Calu3 (cell line): ENCODE results near the gene MIPOL1. TPM values are rescaled to one million over a fixed set of nuclear protein-coding genes. Genes with fewer than 3 reads are reported as not detected.
"Not testable (repeated sequence)": the region's sequence is repeated elsewhere in the genome, so short reads cannot be mapped to it uniquely, and the experiment has no call there.

Experiments
- BruUV-seq: library from RNA; stranded (reverse); fragments of 400-500 nt; replicated peaks from 2 replicates; lab custom pipeline; 2021; lab: Mats Ljungman, UMichigan
- CTCF ChIA-PET: fragments of 300-600 bp; sonication (Branson Sonifier 250); formaldehyde crosslinking; loops from one replicate; lab custom pipeline; 2022; ENCODE audit warnings: antibody characterized with exemption; lab: Charles Lee
- DNase-seq: peaks from one replicate; pipeline ENCODE4 v3.0.0; 2022
- H3K27ac Mint-ChIP-seq: one replicate; pipeline ENCODE4 v1.8.0; 2022; ENCODE audit warnings: mixed read lengths; ENCODE audit not compliant: unreplicated experiment
- H3K27me3 Mint-ChIP-seq: one replicate; pipeline ENCODE4 v1.8.0; 2022; ENCODE audit warnings: mixed read lengths; ENCODE audit not compliant: unreplicated experiment
- H3K36me3 Mint-ChIP-seq: one replicate; pipeline ENCODE4 v1.8.0; 2022; ENCODE audit warnings: mild to moderate bottlenecking, moderate library complexity, mixed read lengths; ENCODE audit not compliant: insufficient read depth, unreplicated experiment
- H3K4me1 Mint-ChIP-seq: one replicate; pipeline ENCODE4 v1.8.0; 2022; ENCODE audit warnings: mild to moderate bottlenecking, low read depth, mixed read lengths; ENCODE audit not compliant: unreplicated experiment
- H3K4me3 Mint-ChIP-seq: one replicate; pipeline ENCODE4 v1.8.0; 2022; ENCODE audit warnings: mild to moderate bottlenecking, low read depth, moderate library complexity, mixed read lengths; ENCODE audit not compliant: unreplicated experiment
- H3K9me3 Mint-ChIP-seq: one replicate; pipeline ENCODE4 v1.8.0; 2022; ENCODE audit warnings: low read depth, mixed read lengths; ENCODE audit not compliant: unreplicated experiment
- intact Hi-C: fragments of 100-400 bp; cut with micrococcal nuclease; formaldehyde crosslinking; loops from one replicate; pipeline ENCODE4 v1.10.0; 2022; ENCODE audit not compliant: unreplicated experiment
- total RNA-seq: library from RNA; stranded (reverse); gene quantifications from 2 replicates; pipeline ENCODE4 v1.2.3, GENCODE V29; 2022
- TF ChIP-seq, protein P1 (sequence below): fragments of 200-600 bp; IDR thresholded peaks from one replicate; pipeline ENCODE4 v1.8.0; 2022; ENCODE audit warnings: antibody characterized with exemption; ENCODE audit not compliant: unreplicated experiment

Gene MIPOL1
- total RNA-seq, 1 experiment from 2014 or later, result 27.2 TPM

GRCh38 chr14:37181441-37181840, 16.3 kb upstream of the MIPOL1 start:
- Mint-ChIP-seq H3K27me3 (no peaks in the 10 kb centered on the region), H3K27ac (no peak overlapping the region), H3K36me3 (no peaks in the 10 kb centered on the region), H3K9me3 (no peaks in the 10 kb centered on the region), H3K4me1 (no peaks in the 10 kb centered on the region), H3K4me3 (no peak overlapping the region)
- intact Hi-C loops, result no loop called here
- TF ChIP-seq, protein P1, sequence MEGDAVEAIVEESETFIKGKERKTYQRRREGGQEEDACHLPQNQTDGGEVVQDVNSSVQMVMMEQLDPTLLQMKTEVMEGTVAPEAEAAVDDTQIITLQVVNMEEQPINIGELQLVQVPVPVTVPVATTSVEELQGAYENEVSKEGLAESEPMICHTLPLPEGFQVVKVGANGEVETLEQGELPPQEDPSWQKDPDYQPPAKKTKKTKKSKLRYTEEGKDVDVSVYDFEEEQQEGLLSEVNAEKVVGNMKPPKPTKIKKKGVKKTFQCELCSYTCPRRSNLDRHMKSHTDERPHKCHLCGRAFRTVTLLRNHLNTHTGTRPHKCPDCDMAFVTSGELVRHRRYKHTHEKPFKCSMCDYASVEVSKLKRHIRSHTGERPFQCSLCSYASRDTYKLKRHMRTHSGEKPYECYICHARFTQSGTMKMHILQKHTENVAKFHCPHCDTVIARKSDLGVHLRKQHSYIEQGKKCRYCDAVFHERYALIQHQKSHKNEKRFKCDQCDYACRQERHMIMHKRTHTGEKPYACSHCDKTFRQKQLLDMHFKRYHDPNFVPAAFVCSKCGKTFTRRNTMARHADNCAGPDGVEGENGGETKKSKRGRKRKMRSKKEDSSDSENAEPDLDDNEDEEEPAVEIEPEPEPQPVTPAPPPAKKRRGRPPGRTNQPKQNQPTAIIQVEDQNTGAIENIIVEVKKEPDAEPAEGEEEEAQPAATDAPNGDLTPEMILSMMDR, result no peak
- CTCF ChIA-PET, result no interaction called here
- no TSS peak for BruUV-seq
- DNase-seq, result no peak

- H3K36me3 Mint-ChIP-seq, H3K4me1 Mint-ChIP-seq, H3K27me3 Mint-ChIP-seq, H3K9me3 Mint-ChIP-seq, intact Hi-C loops, H3K4me3 Mint-ChIP-seq, CTCF ChIA-PET, BruUV-seq, DNase-seq, H3K27ac Mint-ChIP-seq: not testable (repeated sequence)
Measured at GRCh38 chr14:37184520-37184919, 13.2 kb upstream of the MIPOL1 start.

DNA sequence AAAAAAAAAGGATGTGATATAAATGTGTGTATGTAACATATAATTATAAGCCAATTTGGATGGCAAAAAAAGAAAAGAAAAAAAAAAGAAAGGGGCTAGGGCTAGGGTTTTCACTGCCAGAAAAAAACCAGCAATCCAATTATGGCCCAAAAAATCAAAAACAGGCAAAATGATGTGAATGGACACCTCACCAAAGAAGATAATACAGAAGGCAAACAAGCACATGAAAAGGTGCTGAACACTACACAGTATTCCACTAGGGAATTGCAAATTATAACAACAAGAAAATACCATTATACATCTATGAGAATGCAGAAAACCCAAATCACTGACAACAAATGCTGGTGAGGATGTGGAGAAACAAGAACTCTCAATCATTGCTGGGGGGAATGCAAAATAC, 12.1 kb upstream of the MIPOL1 start:
- Mint-ChIP-seq H3K4me3 (no peak overlapping the region), H3K9me3 (no peaks in the 10 kb centered on the region), H3K36me3 (no peaks in the 10 kb centered on the region), H3K27ac (no peak overlapping the region), H3K4me1 (no peaks in the 10 kb centered on the region), H3K27me3 (no peaks in the 10 kb centered on the region)
- BruUV-seq, result no TSS peak
- no peak for DNase-seq
- TF ChIP-seq, protein P1, result no peak
- intact Hi-C loops, result no loop called here
- CTCF ChIA-PET, result no interaction called here

GRCh38 chr14:37186865-37187264, 10.9 kb upstream of the MIPOL1 start:
- no TSS peak for BruUV-seq
- H3K9me3 Mint-ChIP-seq, result no peaks in the 10 kb centered on the region
- CTCF ChIA-PET, result interaction anchor here (0.7 kb wide), 1 partner anchor 96 kb away, joined by 7 read pairs; no protein-coding TSS in a partner anchor
- H3K36me3 Mint-ChIP-seq, result no peaks in the 10 kb centered on the region
- DNase-seq, result no peak
- H3K27ac Mint-ChIP-seq, result no peak overlapping the region
- intact Hi-C loops, result no loop called here
- H3K4me3 Mint-ChIP-seq, result no peak overlapping the region
- TF ChIP-seq, protein P1, result no peak
- H3K4me1 Mint-ChIP-seq, result no peaks in the 10 kb centered on the region
- no peaks in the 10 kb centered on the region for H3K27me3 Mint-ChIP-seq

- H3K4me3 Mint-ChIP-seq, result no peak overlapping the region
- DNase-seq, result no peak
- no TSS peak for BruUV-seq
- H3K27ac Mint-ChIP-seq, result no peak overlapping the region
- no peaks in the 10 kb centered on the region for H3K9me3 Mint-ChIP-seq
- no peaks in the 10 kb centered on the region for H3K36me3 Mint-ChIP-seq
- no peaks in the 10 kb centered on the region for H3K4me1 Mint-ChIP-seq
- CTCF ChIA-PET, result no interaction called here
- intact Hi-C loops, result no loop called here
- TF ChIP-seq, protein P1, result no peak
- no peaks in the 10 kb centered on the region for H3K27me3 Mint-ChIP-seq
Measured at GRCh38 chr14:37187294-37187693, 10.4 kb upstream of the MIPOL1 start.

GRCh38 chr14:37187840-37188577, 9.7 kb upstream of the MIPOL1 start:
- BruUV-seq, DNase-seq, H3K4me1 Mint-ChIP-seq, H3K27ac Mint-ChIP-seq, H3K36me3 Mint-ChIP-seq, H3K9me3 Mint-ChIP-seq, H3K4me3 Mint-ChIP-seq, intact Hi-C loops, H3K27me3 Mint-ChIP-seq: not testable (repeated sequence)
- CTCF ChIA-PET, result interaction anchor here (0.8 kb wide), 1 partner anchor 10 kb away, joined by 3 read pairs; no protein-coding TSS in a partner anchor

- DNase-seq, H3K4me3 Mint-ChIP-seq, BruUV-seq, H3K36me3 Mint-ChIP-seq, H3K4me1 Mint-ChIP-seq, CTCF ChIA-PET, H3K27ac Mint-ChIP-seq, intact Hi-C loops, H3K27me3 Mint-ChIP-seq, H3K9me3 Mint-ChIP-seq: not testable (repeated sequence)
Measured at GRCh38 chr14:37189733-37190132, 8.0 kb upstream of the MIPOL1 start.
